HCT116 (cell line): Measurements from ENCODE around the gene OTULINL. TPM values are rescaled to one million over a fixed set of nuclear protein-coding genes. Genes with fewer than 3 reads are reported as not detected.

Experiments
- ATAC-seq: fragments of 200-7000 bp; cut with Tn5 transposase; 2 replicates; pipeline ENCODE4 v1.9.1; 2020; ENCODE audit warnings: mild to moderate bottlenecking, moderate library complexity
- BruUV-seq: library from RNA; stranded (reverse); fragments of 400-500 nt; replicated peaks from 2 replicates; lab custom pipeline; 2021; lab: Mats Ljungman, UMichigan
- CTCF ChIA-PET: fragments of 300-600 bp; sonication (Branson Sonifier 250); formaldehyde crosslinking; loops from one replicate; lab custom pipeline; 2021; ENCODE audit warnings: antibody characterized with exemption; lab: Charles Lee
- POLR2A ChIA-PET: fragments of 300-600, 350-600 bp; sonication (Branson Sonifier 250); formaldehyde crosslinking; loops from one replicate; lab custom pipeline; 2021; ENCODE audit warnings: antibody characterized with exemption; lab: Charles Lee
- RAD21 ChIA-PET, 2 experiments: fragments of 300-600 bp; sonication (Branson Sonifier 250); formaldehyde crosslinking; loops; one replicate each; lab custom pipeline; 2023; ENCODE audit warnings: low total read pairs in 2 of 2; ENCODE audit not compliant: uncharacterized antibody in 2 of 2, unreplicated experiment in 2 of 2, low non-redundant PET in 1 of 2; lab: Charles Lee
- DNase-seq: peaks from one replicate; pipeline ENCODE4 v3.0.0-alpha.2; 2010; ENCODE audit warnings: low read depth, low spot score
- H2AFZ ChIP-seq: fragments of 200-600 bp; shearing (Covaris generic), sonication (generic); 2 replicates; pipeline ENCODE4 v1.6.1; 2017; ENCODE audit warnings: low read depth, mixed run types, mixed read lengths, antibody characterized with exemption, low read length; ENCODE audit not compliant: poor library complexity, severe bottlenecking
- H3K27ac ChIP-seq: 2 replicates; pipeline ENCODE4 v1.5.1; 2012; ENCODE audit warnings: low read depth, low read length
- H3K27me3 ChIP-seq: fragments of 200-600 bp; sonication (generic); 2 replicates; pipeline ENCODE4 v1.6.1; 2016; ENCODE audit warnings: mixed run types, low read length, mixed read lengths; ENCODE audit not compliant: insufficient read depth
- H3K36me3 ChIP-seq, 2 experiments: fragments of 200-500 bp in 1 of 2; fragments of 200-600 bp in 1 of 2; sonication (Bioruptor generic) in 1 of 2; sonication (generic) in 1 of 2; 2 replicates each; pipeline versions ENCODE4 v1.5.1 to v1.6.1; 2014 to 2016; ENCODE audit warnings: low read length in 2 of 2, inconsistent platforms in 1 of 2, mixed read lengths in 1 of 2, mixed run types in 1 of 2; ENCODE audit not compliant: insufficient read depth in 2 of 2, control insufficient read depth in 1 of 2
- H3K4me1 ChIP-seq, 2 experiments: fragments of 200-600 bp in 1 of 2; sonication (generic) in 1 of 2; 2 replicates each; pipeline versions ENCODE4 v1.5.1 to v1.6.1; 2012 to 2017; ENCODE audit warnings: low read length in 2 of 2, inconsistent platforms in 1 of 2, mild to moderate bottlenecking in 1 of 2, mixed read lengths in 1 of 2, mixed run types in 1 of 2, moderate library complexity in 1 of 2; ENCODE audit not compliant: insufficient read depth in 2 of 2, control insufficient read depth in 1 of 2
- H3K4me2 ChIP-seq: fragments of 200-600 bp; sonication (generic); 2 replicates; pipeline ENCODE4 v1.6.1; 2017; ENCODE audit warnings: mixed run types, low read length, mixed read lengths
- H3K4me3 ChIP-seq, 2 experiments: fragments of 200-600 bp in 1 of 2; sonication (generic) in 1 of 2; replicated peaks in 1 of 2; 2 replicates each; pipeline ENCODE4 v1.5.1; 2011 to 2016; ENCODE audit warnings: low read length in 2 of 2, control low read depth in 1 of 2, low read depth in 1 of 2, mild to moderate bottlenecking in 1 of 2, mixed read lengths in 1 of 2, mixed run types in 1 of 2
- H3K79me2 ChIP-seq: fragments of 200-600 bp; sonication (generic); 2 replicates; pipeline ENCODE4 v1.6.1; 2017; ENCODE audit warnings: mild to moderate bottlenecking, mixed run types, low read length, moderate library complexity, mixed read lengths; ENCODE audit not compliant: insufficient read depth
- H3K9ac ChIP-seq: fragments of 200-600 bp; sonication (generic); 2 replicates; pipeline ENCODE4 v1.6.1; 2016; ENCODE audit warnings: low read length, mixed read lengths
- H3K9me2 ChIP-seq: fragments of 200-600 bp; sonication (generic), shearing (Covaris generic); 2 replicates; pipeline ENCODE4 v1.6.1; 2017; ENCODE audit warnings: mixed run types, mild to moderate bottlenecking, moderate library complexity; ENCODE audit not compliant: insufficient read depth
- H3K9me3 ChIP-seq, 2 experiments: fragments of 200-500 bp in 1 of 2; fragments of 200-600 bp in 1 of 2; sonication (Bioruptor generic) in 1 of 2; sonication (generic) in 1 of 2; 2 replicates each; pipeline ENCODE4 v1.6.1; 2014 to 2017; ENCODE audit warnings: low read length in 2 of 2, mixed read lengths in 2 of 2, inconsistent platforms in 1 of 2, low read depth in 1 of 2, mild to moderate bottlenecking in 1 of 2, mixed run types in 1 of 2, moderate library complexity in 1 of 2; ENCODE audit not compliant: control insufficient read depth in 1 of 2, insufficient read depth in 1 of 2
- H4K20me1 ChIP-seq: fragments of 200-600 bp; sonication (generic), shearing (Covaris generic); 2 replicates; pipeline ENCODE4 v1.6.1; 2017; ENCODE audit warnings: mixed run types, mild to moderate bottlenecking, moderate library complexity; ENCODE audit not compliant: insufficient read depth
- EGR1 ChIP-seq: IDR thresholded peaks from 2 replicates; pipeline ENCODE4 v1.6.1; 2012; ENCODE audit warnings: low read depth
- POLR2A ChIP-seq: IDR thresholded peaks from 2 replicates; pipeline ENCODE4 v1.7.0; 2011; ENCODE audit warnings: borderline replicate concordance; ENCODE audit not compliant: insufficient read depth, insufficient read length; ENCODE audit errors: extremely low read depth
- RAD21 ChIP-seq: IDR thresholded peaks from 2 replicates; pipeline ENCODE4 v1.6.1; 2012; ENCODE audit warnings: low read depth, mild to moderate bottlenecking
- REST ChIP-seq: IDR thresholded peaks from 2 replicates; pipeline ENCODE4 v1.6.1; 2012; ENCODE audit warnings: low read depth
- SIN3A ChIP-seq: IDR thresholded peaks from 2 replicates; pipeline ENCODE4 v1.6.1; 2012; ENCODE audit warnings: low read depth
- SRF ChIP-seq: IDR thresholded peaks from 2 replicates; pipeline ENCODE4 v1.6.1; 2012; ENCODE audit warnings: low read depth
- ZBTB33 ChIP-seq: IDR thresholded peaks from 2 replicates; pipeline ENCODE4 v1.6.1; 2011; ENCODE audit warnings: mild to moderate bottlenecking, low read length, moderate library complexity; ENCODE audit not compliant: insufficient replicate concordance; ENCODE audit errors: extremely low read depth
- ZNF274 ChIP-seq: fragments of 200-500 bp; sonication (Bioruptor generic); IDR thresholded peaks from 2 replicates; pipeline ENCODE4 v1.6.1; 2014; ENCODE audit warnings: mild to moderate bottlenecking, low read depth, low read length, inconsistent platforms
- intact Hi-C: fragments of 100-400 bp; cut with micrococcal nuclease; formaldehyde crosslinking; loops from 2 replicates; pipeline ENCODE4 v1.10.0; 2022
- total RNA-seq: library from RNA; stranded (reverse); gene quantifications from one replicate; pipeline ENCODE4 v1.2.1, GENCODE V29; 2021; ENCODE audit not compliant: unreplicated experiment

Gene OTULINL
- total RNA-seq, 1 experiment from 2014 or later = 8.8 TPM

GRCh38 chr5:14627270-14627669 is 45.7 kb downstream of the OTULINL start:
- DNase-seq (no peak), ATAC-seq (no peak)
- no peak overlapping the region for H3K9ac ChIP-seq
- H3K9me3 ChIP-seq = no peaks in the 10 kb centered on the region
- no peaks in the 10 kb centered on the region for H3K4me1 ChIP-seq
- H3K36me3 ChIP-seq = no peaks in the 10 kb centered on the region
- H2AFZ ChIP-seq = no peak overlapping the region
- no peaks in the 10 kb centered on the region for H3K79me2 ChIP-seq
- intact Hi-C loops = no loop called here
- no peak for TF ChIP-seq POLR2A
- no peak for TF ChIP-seq EGR1
- TF ChIP-seq REST = no peak
- TF ChIP-seq RAD21 = no peak
- TF ChIP-seq ZBTB33 = no peak
- no peak for TF ChIP-seq SRF
- TF ChIP-seq SIN3A = no peak
- TF ChIP-seq ZNF274 = no peak
- no peak overlapping the region for H3K4me2 ChIP-seq
- no TSS peak for BruUV-seq
- no peaks in the 10 kb centered on the region for H3K9me2 ChIP-seq
- H3K27me3 ChIP-seq = no peaks in the 10 kb centered on the region; the same call in 1 of the 2 replicates
- ChIA-PET RAD21 (no interaction called here), POLR2A (no interaction called here), CTCF (no interaction called here)
- no peak overlapping the region for H3K27ac ChIP-seq
- H4K20me1 ChIP-seq = no peaks in the 10 kb centered on the region
- no peak overlapping the region for H3K4me3 ChIP-seq
